Activated T-cell treated with anti-CD3 and anti-CD28 coated beads, Interleukin-2, amount 50 U/mL, for 24 hours (primary cell): ENCODE data around the gene OBSCN.

Source experiments
- DNase-seq: peaks from one replicate; pipeline ENCODE4 v3.0.0-alpha.2; 2020
- H3K27ac Mint-ChIP-seq: 2 replicates; pipeline ENCODE4 v1.8.0; 2020; ENCODE audit warnings: mild to moderate bottlenecking, mixed read lengths
- H3K27me3 Mint-ChIP-seq: 2 replicates; pipeline ENCODE4 v1.8.0; 2020; ENCODE audit warnings: mixed read lengths
- H3K36me3 Mint-ChIP-seq: 2 replicates; pipeline ENCODE4 v1.8.0; 2020; ENCODE audit warnings: low read depth, mixed read lengths
- H3K4me1 Mint-ChIP-seq: 2 replicates; pipeline ENCODE4 v1.8.0; 2020; ENCODE audit warnings: low read depth, mixed read lengths
- H3K4me3 Mint-ChIP-seq: 2 replicates; pipeline ENCODE4 v1.8.0; 2020; ENCODE audit warnings: mild to moderate bottlenecking, moderate library complexity, mixed read lengths
- H3K9me3 Mint-ChIP-seq: 2 replicates; pipeline ENCODE4 v1.8.0; 2020; ENCODE audit warnings: mixed read lengths

Gene OBSCN

DNA sequence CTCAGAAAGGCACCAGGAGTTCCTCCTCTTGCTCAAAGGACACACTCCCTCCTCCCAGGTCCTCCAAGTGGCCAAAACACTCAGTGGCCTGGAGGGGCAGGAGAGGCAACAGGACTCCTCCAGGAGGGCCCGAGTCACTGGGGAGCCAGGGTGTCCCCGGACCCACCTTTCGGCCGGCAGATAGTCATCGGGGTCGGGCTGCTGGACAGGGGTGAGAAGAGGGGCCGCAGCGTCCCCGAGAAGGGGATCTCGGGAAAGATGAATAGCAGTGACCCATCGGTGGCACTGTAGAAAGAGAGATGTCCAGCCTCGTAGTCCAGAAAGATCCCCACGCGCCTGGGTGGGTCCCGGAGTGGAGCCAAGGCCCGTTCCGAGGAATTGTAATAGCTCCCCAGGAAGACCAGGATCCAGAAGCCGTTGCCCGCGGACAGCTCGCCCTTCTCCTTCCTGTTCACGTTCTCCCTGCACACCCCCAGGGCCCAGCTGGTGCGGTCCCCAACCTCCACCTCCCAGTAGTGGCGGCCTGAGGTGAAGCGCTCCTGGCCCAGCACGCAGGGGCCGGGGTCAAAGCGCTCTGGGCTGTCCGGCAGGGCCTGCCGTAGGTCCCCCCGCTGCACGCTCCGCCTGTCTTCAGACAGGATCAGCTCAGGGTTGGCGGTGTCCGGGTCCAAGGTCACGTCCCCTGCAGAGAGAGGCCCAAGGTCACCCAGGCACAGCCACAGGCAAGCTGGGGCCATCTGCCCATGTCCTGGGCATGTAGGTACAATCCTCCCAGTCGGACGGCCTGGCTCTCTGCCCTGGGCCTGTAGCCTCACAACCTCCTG lies 186.9 kb downstream of the OBSCN start:
- DNase-seq, result peak; percentile 28
- Mint-ChIP-seq H3K9me3 (no peaks in the 10 kb centered on the region), H3K27ac (no peak overlapping the region), H3K27me3 (no peaks in the 10 kb centered on the region), H3K4me1 (peaks cover 10% of the 10 kb centered on the region), H3K36me3 (peaks cover 73% of the 10 kb centered on the region), H3K4me3 (no peak overlapping the region)

DNA sequence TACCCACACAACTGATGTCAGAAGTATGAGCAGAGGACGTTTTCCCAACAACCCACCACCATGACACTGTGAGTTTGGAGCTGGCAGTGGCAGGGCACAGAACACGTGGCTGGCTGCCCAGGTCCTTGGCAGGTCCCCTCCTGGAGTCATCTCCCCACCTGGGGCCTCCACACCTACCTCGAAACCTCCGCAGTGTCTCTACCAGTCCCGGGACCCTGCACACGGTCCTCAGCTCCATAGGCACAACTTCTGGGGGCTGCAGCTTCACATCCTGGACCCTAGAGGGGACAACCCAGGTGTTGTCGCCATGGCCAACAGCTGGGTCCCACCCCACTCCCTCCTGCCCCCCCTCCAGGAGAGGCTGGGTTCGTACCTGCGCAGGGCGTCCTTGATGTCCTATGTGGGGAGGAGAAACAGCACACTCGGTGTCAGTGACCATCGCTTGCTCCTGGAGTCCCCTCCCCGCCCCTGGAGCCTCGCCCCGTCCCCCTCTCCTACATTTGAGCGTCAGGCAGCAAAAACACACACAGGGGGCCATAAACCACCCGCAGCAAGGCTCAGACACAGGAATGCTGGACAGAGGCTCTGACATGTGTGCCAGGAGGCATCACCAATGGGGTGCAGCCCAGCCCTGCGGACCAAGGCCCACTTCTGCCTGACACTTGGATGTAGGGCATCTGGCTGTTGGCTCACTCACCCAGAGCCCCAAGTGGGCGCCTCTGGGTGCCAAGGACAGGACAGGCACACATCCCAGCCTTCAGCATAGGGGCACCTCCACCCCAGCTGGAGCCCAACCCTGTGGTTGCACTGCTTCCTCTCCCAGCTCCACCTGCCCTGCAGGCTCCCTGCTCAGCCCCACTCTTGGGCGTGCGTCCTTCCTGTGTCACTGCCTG lies 189.2 kb downstream of the OBSCN start:
- no peaks in the 10 kb centered on the region for H3K27me3 Mint-ChIP-seq
- peak; percentile 20 for DNase-seq
- H3K9me3 Mint-ChIP-seq, result no peaks in the 10 kb centered on the region
- peak overlapping the region; percentile 28 for H3K27ac Mint-ChIP-seq
- no peak overlapping the region for H3K4me3 Mint-ChIP-seq
- peaks cover 94% of the 10 kb centered on the region for H3K36me3 Mint-ChIP-seq
- peaks cover 23% of the 10 kb centered on the region for H3K4me1 Mint-ChIP-seq

DNA sequence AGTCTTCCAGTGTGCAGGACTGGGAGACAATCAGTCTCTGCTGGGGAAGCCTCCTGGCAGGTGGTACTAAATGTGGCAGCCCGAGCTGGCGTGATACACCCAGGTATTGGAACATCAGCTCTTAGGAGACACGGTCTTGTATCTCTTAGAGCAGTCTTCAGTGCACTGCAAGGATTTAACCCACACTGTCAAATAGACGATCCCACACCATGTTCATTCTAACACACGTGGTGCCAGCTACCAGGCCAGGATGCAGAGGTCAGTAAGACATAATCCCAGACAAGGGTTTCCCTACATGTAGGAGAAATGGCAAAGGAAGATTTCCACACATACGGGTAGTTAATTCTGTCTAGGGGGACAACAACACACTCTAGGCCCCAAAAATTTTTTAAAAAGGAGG lies 190.1 kb downstream of the OBSCN start:
- Mint-ChIP-seq H3K36me3 (peaks cover 94% of the 10 kb centered on the region), H3K27me3 (no peaks in the 10 kb centered on the region), H3K9me3 (no peaks in the 10 kb centered on the region), H3K27ac (no peak overlapping the region), H3K4me1 (peaks cover 33% of the 10 kb centered on the region), H3K4me3 (no peak overlapping the region)
- no peak for DNase-seq

- peak; percentile 23 for DNase-seq
- Mint-ChIP-seq H3K27me3 (no peaks in the 10 kb centered on the region), H3K4me1 (peaks cover 42% of the 10 kb centered on the region), H3K4me3 (no peak overlapping the region), H3K9me3 (no peaks in the 10 kb centered on the region), H3K36me3 (peaks cover 94% of the 10 kb centered on the region), H3K27ac (no peak overlapping the region)
Measured at GRCh38 chr1:228398741-228399461, 191.1 kb downstream of the OBSCN start.

DNA sequence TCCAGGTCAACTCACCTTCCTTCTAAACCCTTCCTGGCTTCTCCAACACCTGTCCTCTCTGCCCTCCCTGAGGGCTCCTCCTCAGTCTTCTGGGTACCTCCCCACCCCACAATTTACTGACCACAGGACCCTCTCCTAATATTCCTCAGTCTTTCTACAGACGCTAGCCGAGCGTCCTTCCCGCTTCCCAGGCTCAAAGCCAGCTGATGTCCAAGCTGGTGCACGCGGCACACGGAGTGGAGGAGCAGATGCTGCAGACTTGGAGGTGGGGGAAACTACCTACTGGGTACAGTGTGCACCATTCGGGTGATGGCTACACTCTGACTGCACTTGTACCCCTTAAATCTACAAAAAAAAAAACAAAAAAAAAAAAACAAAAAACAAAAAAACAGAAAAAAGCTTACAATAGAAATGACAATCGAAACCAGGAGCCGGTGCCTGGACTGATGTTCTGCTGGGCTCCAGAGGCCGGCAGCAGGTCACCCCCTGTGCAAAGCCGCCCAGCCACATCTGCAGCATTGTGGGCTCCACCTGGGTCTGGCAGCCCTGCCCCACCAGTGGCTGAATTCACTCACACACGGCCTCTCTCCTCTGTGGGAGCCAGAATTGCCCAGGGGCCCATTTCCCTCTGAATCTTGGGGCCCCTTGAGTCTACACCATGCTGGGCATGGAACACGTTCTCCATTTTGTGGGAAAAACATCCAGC lies 191.8 kb downstream of the OBSCN start:
- Mint-ChIP-seq H3K4me3 (no peak overlapping the region), H3K27me3 (no peaks in the 10 kb centered on the region), H3K9me3 (no peaks in the 10 kb centered on the region), H3K36me3 (peaks cover 96% of the 10 kb centered on the region), H3K4me1 (peaks cover 50% of the 10 kb centered on the region), H3K27ac (peak overlapping the region; percentile 41)
- DNase-seq, result no peak

DNA sequence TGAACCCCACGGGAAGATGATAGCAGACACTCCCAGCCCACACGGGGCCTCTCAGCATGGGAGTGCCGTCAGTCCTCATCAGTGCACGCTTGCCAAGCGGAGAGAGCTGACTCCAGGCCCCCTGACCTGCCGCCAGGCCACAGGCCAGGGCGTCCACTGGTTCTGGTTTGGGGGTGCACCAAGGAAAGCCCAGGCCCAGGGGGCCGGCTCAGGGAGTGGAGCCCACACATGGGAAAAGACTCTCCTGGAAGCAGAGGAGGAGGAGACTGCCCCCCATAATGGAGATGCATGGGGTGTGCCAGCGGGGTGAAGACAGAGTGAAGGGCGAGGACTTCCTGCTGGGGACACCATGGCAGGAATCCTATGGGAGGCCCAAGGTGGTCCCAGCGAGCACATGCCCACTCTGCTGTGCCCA lies 192.4 kb downstream of the OBSCN start:
- Mint-ChIP-seq H3K27ac (peak overlapping the region; percentile 4), H3K4me3 (no peak overlapping the region), H3K9me3 (no peaks in the 10 kb centered on the region), H3K4me1 (peaks cover 56% of the 10 kb centered on the region), H3K36me3 (peaks cover 96% of the 10 kb centered on the region), H3K27me3 (no peaks in the 10 kb centered on the region)
- DNase-seq, result no peak

- H3K4me3 Mint-ChIP-seq, result no peak overlapping the region
- H3K27ac Mint-ChIP-seq, result peak overlapping the region; percentile 67
- no peaks in the 10 kb centered on the region for H3K27me3 Mint-ChIP-seq
Measured at GRCh38 chr1:228400692-228401454, 193.0 kb downstream of the OBSCN start.

DNA sequence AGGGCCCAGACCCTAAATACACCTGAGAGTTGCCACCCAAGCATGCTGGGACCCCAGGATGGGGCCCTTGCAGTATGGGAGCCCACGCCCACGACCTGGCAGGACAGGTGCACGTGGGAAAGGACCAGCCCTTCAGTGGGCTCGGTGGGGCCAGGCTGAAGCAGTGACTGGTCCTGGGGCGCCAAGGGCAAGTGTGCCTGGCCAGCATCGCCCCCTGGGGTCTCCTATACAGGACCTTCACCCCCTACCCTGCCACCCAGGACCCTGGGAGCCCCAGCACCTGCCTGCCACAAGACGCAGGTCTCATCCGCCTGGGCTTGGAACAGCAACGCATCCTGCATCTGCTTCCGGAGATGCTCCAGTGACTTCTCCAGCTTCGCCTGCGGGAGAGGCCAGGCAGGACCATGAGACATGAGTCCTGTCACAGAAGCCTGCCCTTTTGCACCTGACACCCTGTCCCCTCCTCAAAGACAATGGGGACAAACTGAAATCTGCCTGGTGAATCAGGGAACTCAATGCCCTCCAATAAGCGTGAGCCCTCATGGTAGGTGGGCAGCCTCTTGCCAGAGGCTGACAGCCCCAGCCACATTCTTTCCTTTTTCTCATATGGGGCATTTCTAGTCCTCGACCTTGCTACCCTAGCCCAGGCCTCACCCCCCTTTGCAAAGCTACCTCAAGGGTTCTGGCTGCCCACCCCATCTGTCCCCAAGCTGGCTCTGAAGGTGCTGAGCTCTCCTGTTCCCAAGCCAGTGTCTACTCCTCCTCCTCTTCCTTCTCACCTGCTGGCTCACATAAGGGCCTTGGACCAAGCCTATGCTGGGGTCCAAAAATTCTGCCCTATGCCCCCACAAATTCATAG lies 194.2 kb downstream of the OBSCN start:
- no peak for DNase-seq
- Mint-ChIP-seq H3K27ac (peak overlapping the region; percentile 82), H3K36me3 (peaks cover 85% of the 10 kb centered on the region), H3K4me3 (no peak overlapping the region), H3K9me3 (no peaks in the 10 kb centered on the region), H3K4me1 (peaks cover 59% of the 10 kb centered on the region), H3K27me3 (no peaks in the 10 kb centered on the region)

More at GRCh38 chr1:228400692-228401454, 193.0 kb downstream of the OBSCN start:
- Mint-ChIP-seq H3K9me3 (no peaks in the 10 kb centered on the region), H3K4me1 (peaks cover 59% of the 10 kb centered on the region), H3K36me3 (peaks cover 95% of the 10 kb centered on the region)
- no peak for DNase-seq

DNA sequence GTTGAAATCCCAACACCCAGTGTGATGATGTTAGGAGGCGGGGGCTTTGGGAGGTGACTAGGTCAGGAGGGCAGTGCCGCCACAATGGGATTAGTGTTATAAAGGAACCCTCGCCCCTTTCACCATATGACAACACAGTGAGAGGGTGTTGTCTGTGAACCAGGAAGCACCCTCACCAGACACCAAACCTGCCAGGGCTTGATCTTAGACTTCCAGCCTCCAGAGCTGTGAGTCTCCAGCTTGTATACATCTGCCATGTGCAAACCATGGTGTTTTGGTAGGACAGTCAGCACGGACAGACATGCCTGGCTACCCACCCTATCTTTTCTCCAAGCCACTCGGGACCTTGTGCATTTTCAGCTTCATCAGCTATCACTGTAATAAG lies 194.8 kb downstream of the OBSCN start:
- peaks cover 63% of the 10 kb centered on the region for H3K4me1 Mint-ChIP-seq
- H3K27ac Mint-ChIP-seq, result peak overlapping the region; percentile 82
- peaks cover 79% of the 10 kb centered on the region for H3K36me3 Mint-ChIP-seq
- H3K4me3 Mint-ChIP-seq, result no peak overlapping the region
- no peaks in the 10 kb centered on the region for H3K9me3 Mint-ChIP-seq
- DNase-seq, result no peak
- no peaks in the 10 kb centered on the region for H3K27me3 Mint-ChIP-seq

- H3K27me3 Mint-ChIP-seq, result no peaks in the 10 kb centered on the region
- peaks cover 73% of the 10 kb centered on the region for H3K36me3 Mint-ChIP-seq
- no peaks in the 10 kb centered on the region for H3K9me3 Mint-ChIP-seq
- peaks cover 62% of the 10 kb centered on the region for H3K4me1 Mint-ChIP-seq
- H3K4me3 Mint-ChIP-seq, result no peak overlapping the region
- DNase-seq, result no peak
- peak overlapping the region; percentile 92 for H3K27ac Mint-ChIP-seq
Measured at GRCh38 chr1:228403231-228403631, 195.4 kb downstream of the OBSCN start.

DNA sequence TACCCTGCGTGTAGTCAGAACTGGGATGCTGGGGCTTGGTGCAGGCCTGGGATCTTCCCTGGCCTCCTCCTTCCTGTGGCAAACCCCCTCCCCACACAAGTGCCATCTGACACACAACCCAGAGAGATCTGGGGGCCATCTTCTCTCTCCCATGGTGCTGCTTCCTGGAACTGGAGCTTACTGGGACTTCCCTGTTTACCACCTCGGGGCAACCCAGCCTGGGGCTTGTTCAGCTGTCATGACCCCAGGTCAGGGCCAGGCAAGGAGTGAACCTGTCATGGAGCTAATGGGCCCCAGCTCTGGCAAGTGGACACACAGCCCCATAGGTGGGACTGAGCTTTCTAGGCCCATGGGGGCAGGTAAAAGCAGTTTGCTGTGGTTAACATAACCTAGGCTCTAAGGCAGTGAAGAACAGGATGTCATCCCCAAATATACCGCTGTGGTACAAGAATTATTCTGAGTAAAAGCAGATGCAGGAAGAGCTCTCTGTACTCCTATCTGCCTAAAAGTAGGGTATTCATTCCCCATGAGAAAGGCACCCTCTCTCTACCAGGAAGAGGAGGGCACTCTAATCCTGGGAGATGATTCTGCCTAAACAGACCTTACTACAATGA lies 196.4 kb downstream of the OBSCN start:
- H3K4me1 Mint-ChIP-seq, result peaks cover 61% of the 10 kb centered on the region
- peaks cover 66% of the 10 kb centered on the region for H3K36me3 Mint-ChIP-seq
- H3K4me3 Mint-ChIP-seq, result peak overlapping the region; percentile 94
- peak overlapping the region; percentile 92 for H3K27ac Mint-ChIP-seq
- no peaks in the 10 kb centered on the region for H3K27me3 Mint-ChIP-seq
- no peak for DNase-seq
- no peaks in the 10 kb centered on the region for H3K9me3 Mint-ChIP-seq

DNA sequence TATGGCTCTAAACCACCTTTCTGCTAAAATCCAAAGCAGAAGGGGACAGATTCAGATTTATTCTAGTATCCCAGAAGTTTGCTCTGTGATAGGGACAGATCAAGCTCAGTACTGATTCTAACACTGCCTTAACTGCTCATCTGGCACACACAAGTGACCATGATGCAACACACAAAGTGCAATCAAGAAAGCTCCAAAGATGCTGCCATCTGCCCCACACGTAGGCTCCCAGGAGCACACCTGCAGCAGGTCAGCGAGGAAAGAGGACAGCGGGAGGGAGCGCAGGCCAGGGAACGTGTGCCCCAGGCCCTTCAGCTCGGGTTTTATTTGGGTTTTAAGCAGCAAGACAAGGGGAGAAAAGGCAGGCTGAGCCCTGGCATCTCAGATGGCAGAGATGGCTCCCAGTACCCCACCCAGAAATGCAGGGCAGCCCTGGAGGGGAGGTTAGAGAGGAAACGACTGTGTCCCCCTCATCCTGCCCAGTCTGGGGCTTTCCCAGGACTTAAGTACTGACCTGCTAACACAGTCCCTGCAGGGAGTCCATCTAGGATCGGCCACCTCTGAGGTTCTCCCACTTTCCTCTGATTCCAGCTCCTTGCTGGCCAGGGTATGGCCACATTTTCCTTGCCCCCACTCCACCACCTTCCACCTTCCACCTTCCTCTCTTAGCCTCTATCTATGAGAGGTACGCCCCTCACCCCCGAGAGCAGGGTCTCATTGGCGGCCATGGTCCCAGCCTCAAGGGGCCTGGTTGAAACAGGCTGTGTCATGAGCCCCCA lies 197.5 kb downstream of the OBSCN start:
- Mint-ChIP-seq H3K9me3 (no peaks in the 10 kb centered on the region), H3K27ac (peak overlapping the region; percentile 92), H3K36me3 (peaks cover 57% of the 10 kb centered on the region), H3K27me3 (no peaks in the 10 kb centered on the region), H3K4me1 (peaks cover 57% of the 10 kb centered on the region), H3K4me3 (peak overlapping the region; percentile 94)
- DNase-seq, result no peak
